Measurements from ENCODE around the gene CBX2. TPM values are rescaled to one million over a fixed set of nuclear protein-coding genes. Genes with fewer than 3 reads are reported as not detected.

CBX2 gene
- total RNA-seq, 1 donor from 2014 or later = 11.9 TPM

DNA sequence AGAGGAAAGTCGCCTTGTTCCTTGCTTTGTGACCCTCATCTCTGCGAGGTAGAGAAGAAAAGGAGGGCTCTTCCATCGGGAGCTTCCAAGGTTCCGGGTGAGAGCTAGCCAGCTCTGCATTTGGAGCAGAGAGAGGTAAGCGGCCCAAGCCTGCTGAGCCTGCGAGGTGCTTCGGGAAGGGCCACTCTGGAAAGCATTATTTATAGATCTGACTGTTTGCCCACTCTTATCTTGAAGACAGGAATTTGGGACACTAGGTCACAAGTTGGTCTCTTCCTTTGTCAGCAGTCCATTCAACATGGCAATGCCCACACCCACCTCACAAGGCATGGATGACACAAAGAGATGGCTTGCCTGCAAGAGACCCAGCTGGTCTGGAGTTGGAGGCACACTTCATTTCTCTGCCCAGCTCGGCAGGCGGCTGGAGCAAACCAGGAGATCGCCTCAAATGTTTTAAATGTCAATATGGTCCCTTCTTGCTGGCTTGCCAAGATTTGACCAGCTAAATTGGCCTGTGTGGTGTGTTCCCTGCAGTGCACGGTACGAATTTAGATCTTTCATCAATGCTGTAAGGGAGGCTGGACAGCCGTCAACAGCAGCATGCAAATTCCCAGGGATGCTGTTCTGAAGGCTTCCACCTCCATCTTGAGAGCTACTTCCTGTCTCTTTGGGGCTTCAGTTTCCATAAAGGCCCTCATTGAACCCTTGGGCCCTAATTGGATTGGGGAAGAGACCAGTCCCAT is 41.8 kb downstream of the CBX2 start:
- H3K36me3 ChIP-seq (ENCODE audit: control insufficient read depth, insufficient read depth, low read length) = no peaks in the 10 kb centered on the region
- DNase-seq (ENCODE audit: low read depth) = no peak
- H3K27me3 ChIP-seq (ENCODE audit: control insufficient read depth, insufficient read depth, low read length) = peaks cover 47% of the 10 kb centered on the region
- no peak overlapping the region for H3K4me3 ChIP-seq (ENCODE audit: low read depth, low read length)
- TF ChIP-seq, protein P1, sequence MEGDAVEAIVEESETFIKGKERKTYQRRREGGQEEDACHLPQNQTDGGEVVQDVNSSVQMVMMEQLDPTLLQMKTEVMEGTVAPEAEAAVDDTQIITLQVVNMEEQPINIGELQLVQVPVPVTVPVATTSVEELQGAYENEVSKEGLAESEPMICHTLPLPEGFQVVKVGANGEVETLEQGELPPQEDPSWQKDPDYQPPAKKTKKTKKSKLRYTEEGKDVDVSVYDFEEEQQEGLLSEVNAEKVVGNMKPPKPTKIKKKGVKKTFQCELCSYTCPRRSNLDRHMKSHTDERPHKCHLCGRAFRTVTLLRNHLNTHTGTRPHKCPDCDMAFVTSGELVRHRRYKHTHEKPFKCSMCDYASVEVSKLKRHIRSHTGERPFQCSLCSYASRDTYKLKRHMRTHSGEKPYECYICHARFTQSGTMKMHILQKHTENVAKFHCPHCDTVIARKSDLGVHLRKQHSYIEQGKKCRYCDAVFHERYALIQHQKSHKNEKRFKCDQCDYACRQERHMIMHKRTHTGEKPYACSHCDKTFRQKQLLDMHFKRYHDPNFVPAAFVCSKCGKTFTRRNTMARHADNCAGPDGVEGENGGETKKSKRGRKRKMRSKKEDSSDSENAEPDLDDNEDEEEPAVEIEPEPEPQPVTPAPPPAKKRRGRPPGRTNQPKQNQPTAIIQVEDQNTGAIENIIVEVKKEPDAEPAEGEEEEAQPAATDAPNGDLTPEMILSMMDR (IDR thresholded peaks at IDR 0.05; ENCODE audit: insufficient read depth, low read length, poor library complexity, severe bottlenecking) = no peak

DNA sequence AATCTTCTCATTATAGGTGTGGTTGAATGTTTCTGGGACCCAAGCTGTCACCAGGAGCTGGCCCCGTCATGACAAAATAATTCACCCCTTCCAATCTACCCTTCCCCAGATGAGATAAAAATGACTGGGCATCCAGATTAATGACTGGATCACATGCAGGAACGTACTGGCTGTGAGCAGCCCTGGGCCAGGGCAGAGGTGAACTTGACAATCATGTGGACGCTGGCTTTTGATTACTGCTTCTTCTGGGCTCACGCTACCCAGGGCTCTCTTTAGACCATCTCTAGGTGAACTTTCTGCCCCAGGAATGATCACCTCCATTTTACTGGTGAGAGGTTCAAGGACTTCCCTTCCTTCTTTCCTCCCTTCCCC is 43.0 kb downstream of the CBX2 start:
- Histone ChIP-seq H3K4me3 (ENCODE audit: low read depth, low read length) (no peak overlapping the region), H3K27me3 (ENCODE audit: control insufficient read depth, insufficient read depth, low read length) (peaks cover 34% of the 10 kb centered on the region), H3K36me3 (ENCODE audit: control insufficient read depth, insufficient read depth, low read length) (no peaks in the 10 kb centered on the region)
- DNase-seq (ENCODE audit: low read depth) = no peak
- TF ChIP-seq, protein P1 (IDR thresholded peaks at IDR 0.05; ENCODE audit: insufficient read depth, low read length, poor library complexity, severe bottlenecking) = no peak

DNA sequence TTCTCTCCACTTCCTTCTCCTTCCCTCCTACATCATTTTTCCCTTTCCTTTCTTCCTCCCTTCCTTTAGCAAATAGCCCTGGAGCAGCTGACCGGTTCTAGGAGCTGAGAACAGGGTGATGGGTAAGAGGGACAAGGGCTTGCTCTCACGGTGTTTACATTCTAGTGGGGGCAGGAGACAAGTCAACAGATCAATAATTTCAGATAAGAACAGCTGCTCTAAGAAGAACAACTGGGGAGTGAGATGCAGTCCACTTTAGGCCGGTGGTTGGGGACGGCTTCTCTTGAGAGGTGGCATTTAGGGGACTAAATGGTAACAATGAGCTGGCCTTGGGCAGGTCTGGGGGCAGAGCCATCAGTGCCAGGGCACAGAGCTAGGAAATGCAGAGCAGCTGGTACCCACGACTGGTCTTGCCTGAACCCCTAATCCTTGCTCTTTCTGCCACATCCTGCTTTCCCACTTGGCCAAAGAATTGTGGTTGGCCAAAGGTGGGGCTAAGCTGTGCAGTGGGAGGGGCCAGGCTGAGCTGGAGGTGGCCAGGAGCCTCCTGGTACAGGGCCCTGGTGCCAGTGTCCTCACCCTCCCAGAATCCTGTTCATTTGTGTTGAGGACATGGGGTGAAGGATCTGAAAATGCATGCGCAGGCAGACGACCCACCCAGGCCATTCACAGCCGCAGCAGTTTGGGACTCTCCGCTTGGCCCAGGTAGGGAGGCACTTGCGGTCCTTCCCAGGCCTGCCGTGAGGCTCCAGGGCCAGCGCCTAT is 43.6 kb downstream of the CBX2 start:
- no peak overlapping the region for H3K4me3 ChIP-seq (ENCODE audit: low read depth, low read length)
- TF ChIP-seq, protein P1 (IDR thresholded peaks at IDR 0.05; ENCODE audit: insufficient read depth, low read length, poor library complexity, severe bottlenecking) = no peak
- no peaks in the 10 kb centered on the region for H3K36me3 ChIP-seq (ENCODE audit: control insufficient read depth, insufficient read depth, low read length)
- H3K27me3 ChIP-seq (ENCODE audit: control insufficient read depth, insufficient read depth, low read length) = peaks cover 29% of the 10 kb centered on the region
- no peak for DNase-seq (ENCODE audit: low read depth)

DNA sequence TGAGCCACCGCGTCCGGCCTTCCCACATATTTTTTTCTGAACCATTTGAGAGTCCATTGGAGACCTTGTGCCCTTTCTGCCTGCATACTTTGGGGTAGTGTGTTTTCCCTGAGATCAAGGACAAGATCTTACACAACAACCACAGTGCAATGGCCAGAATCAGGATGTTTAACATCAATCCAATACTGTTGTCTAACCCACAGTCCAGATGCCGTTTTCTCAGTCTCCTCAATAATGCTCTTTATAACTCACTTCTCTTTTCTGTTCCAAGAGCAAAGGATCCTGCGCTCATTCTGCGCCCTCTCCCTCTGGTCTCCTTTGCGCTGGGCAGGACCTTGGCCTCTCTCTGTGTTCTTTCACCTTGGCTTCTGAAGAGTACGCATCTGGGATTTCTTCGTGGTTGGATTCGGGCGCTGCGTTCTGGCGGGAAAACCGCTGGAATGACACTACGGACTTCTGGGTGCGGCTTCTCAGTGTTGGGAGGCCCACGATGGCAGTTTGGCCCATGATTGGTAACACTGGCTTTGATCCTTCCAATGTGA is 44.7 kb downstream of the CBX2 start:
- Histone ChIP-seq H3K36me3 (ENCODE audit: control insufficient read depth, insufficient read depth, low read length) (no peaks in the 10 kb centered on the region), H3K4me3 (ENCODE audit: low read depth, low read length) (no peak overlapping the region), H3K27me3 (ENCODE audit: control insufficient read depth, insufficient read depth, low read length) (peaks cover 19% of the 10 kb centered on the region)
- TF ChIP-seq, protein P1 (IDR thresholded peaks at IDR 0.05; ENCODE audit: insufficient read depth, low read length, poor library complexity, severe bottlenecking) = no peak
- DNase-seq (ENCODE audit: low read depth) = no peak

DNA sequence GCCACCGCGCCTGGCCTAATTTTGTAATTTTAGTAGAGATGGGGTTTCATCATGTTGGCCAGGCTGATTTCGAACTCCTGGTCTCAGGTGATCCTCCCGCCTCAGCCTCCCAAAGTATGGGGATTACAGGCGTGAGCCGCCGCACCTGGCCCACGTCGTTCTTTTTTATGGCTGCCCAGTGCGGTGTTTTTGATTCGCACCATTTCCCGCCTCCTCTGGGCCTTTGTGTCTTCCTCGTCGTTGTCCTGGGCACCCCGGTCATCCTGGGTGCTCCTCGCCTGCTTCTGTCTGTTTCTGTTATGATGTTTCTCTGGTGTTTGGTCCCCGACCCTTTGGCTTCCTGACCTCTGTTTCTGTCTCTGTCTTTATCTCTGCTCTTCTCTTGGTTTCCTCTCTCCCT is 46.3 kb downstream of the CBX2 start:
- H3K27me3 ChIP-seq (ENCODE audit: control insufficient read depth, insufficient read depth, low read length) = peaks cover 5% of the 10 kb centered on the region
- TF ChIP-seq, protein P1 (IDR thresholded peaks at IDR 0.05; ENCODE audit: insufficient read depth, low read length, poor library complexity, severe bottlenecking) = no peak

More for the DNA sequence above, 46.3 kb downstream of the CBX2 start:
- no peak for DNase-seq (ENCODE audit: low read depth)
- H3K4me3 ChIP-seq (ENCODE audit: low read depth, low read length) = no peak overlapping the region
- H3K36me3 ChIP-seq (ENCODE audit: control insufficient read depth, insufficient read depth, low read length) = no peaks in the 10 kb centered on the region
